Erythroblast (primary cell): ENCODE measurements around the gene KLKB1.
"Not testable (repeated sequence)": the region's sequence is repeated elsewhere in the genome, so short reads cannot be mapped to it uniquely, and the experiment has no call there.

Experiments
- GATA1 ChIP-seq: IDR thresholded peaks from 2 replicates; pipeline ENCODE4 v1.6.1; 2011; ENCODE audit warnings: low read depth, mild to moderate bottlenecking, control low read depth, low read length, moderate library complexity
- POLR2A ChIP-seq: IDR thresholded peaks from 2 replicates; pipeline ENCODE4 v1.6.1; 2011; ENCODE audit warnings: mild to moderate bottlenecking, low read length

DNA sequence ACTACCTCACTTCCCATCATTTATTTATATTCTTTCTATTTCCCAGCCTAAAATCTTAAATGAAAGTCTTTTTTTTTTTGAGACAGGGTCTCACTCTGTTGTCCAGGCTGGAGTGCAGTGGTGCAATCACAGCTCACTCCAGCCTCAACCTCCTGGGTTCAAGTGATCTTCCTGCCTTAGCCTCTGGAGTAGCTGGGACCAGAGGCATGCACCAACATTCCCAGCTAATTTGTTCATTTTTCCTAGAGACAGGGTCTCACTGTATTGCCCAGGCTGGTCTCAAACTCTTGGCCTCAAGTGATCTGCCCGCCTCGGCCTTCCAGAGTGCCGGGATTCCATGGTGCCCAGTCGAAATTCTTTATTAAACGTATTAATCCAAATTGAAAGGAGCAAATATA lies 46.1 kb downstream of the KLKB1 start:
- TF ChIP-seq POLR2A, GATA1: not testable (repeated sequence)
